Esophagus (tissue), 2 donors: Measurements from ENCODE around the gene ANKIB1. TPM values are rescaled to one million over a fixed set of nuclear protein-coding genes. Genes with fewer than 3 reads are reported as not detected.

Experiments used
- H3K27ac ChIP-seq, 2 donors: one replicate each; pipeline ENCODE4 v1.5.1; 2013; ENCODE audit warnings: low read depth in 2 of 2, mild to moderate bottlenecking in 2 of 2, inconsistent platforms in 1 of 2, low read length in 1 of 2, moderate library complexity in 1 of 2
- H3K27me3 ChIP-seq, 2 donors: one replicate each; pipeline ENCODE4 v1.6.1; 2013; ENCODE audit warnings: low read length in 2 of 2, control low read depth in 1 of 2, mild to moderate bottlenecking in 1 of 2; ENCODE audit not compliant: insufficient read depth in 2 of 2, control insufficient read depth in 1 of 2
- H3K36me3 ChIP-seq, 2 donors: one replicate each; pipeline ENCODE4 v1.6.1; 2013; ENCODE audit warnings: low read length in 1 of 2; ENCODE audit not compliant: control insufficient read depth in 2 of 2, insufficient read depth in 2 of 2
- H3K4me1 ChIP-seq, 2 donors: one replicate each; pipeline ENCODE4 v1.6.1; 2013; ENCODE audit warnings: low read length in 1 of 2; ENCODE audit not compliant: control insufficient read depth in 2 of 2, insufficient read depth in 2 of 2
- H3K4me3 ChIP-seq, 2 donors: one replicate each; pipeline ENCODE4 v1.5.1; 2013; ENCODE audit warnings: low read length in 2 of 2, mild to moderate bottlenecking in 2 of 2, low read depth in 1 of 2, moderate library complexity in 1 of 2
- H3K9me3 ChIP-seq, 2 donors: one replicate each; pipeline ENCODE4 v1.6.1; 2013; ENCODE audit warnings: mild to moderate bottlenecking in 2 of 2, low read depth in 1 of 2, low read length in 1 of 2, moderate library complexity in 1 of 2; ENCODE audit not compliant: control insufficient read depth in 2 of 2, insufficient read depth in 1 of 2
- WGBS, 2 donors: extraction: QIAGEN DNeasy Blood & Tissue Kit; methylation state at CpG; one replicate each; pipeline ENCODE4 v1.1.7; 2013; 5-methylcytosine and 5-hydroxymethylcytosine counted together
- polyA plus RNA-seq, 2 donors: library from polyadenylated mRNA; stranded (reverse); fragments of 200-250 nt; gene quantifications; one replicate each; pipeline ENCODE4 v1.2.3, GENCODE V29; 2013
- donor health status: healthy with polysubstance abuse.
- donor health status: Bipolar disorder and iron deficiency.

Gene ANKIB1
- polyA plus RNA-seq, 2 donors = 7.1 to 8.7 TPM

- Histone ChIP-seq H3K36me3 (peaks cover 0 to 2% of the 10 kb centered on the region in 2 donors), H3K9me3 (no peaks in the 10 kb centered on the region), H3K27ac (no peak overlapping the region), H3K4me1 (no peaks in the 10 kb centered on the region), H3K27me3 (no peaks in the 10 kb centered on the region), H3K4me3 (no peak overlapping the region)
- WGBS, 2 donors = 85 to 88% methylated on average over 2 of the region's 2 CpGs
These were observed 60.4 kb downstream of the ANKIB1 start for GRCh38 chr7:92306153-92306552.

GRCh38 chr7:92313055-92313454 is 67.3 kb downstream of the ANKIB1 start:
- no peak overlapping the region for H3K4me3 ChIP-seq
- no peaks in the 10 kb centered on the region for H3K27me3 ChIP-seq
- no peaks in the 10 kb centered on the region for H3K9me3 ChIP-seq
- no peak overlapping the region for H3K27ac ChIP-seq
- H3K4me1 ChIP-seq = no peaks in the 10 kb centered on the region
- whole genome bisulfite sequencing, 2 donors = 90 to 93% methylated on average over 3 of the region's 3 CpGs
- no peaks in the 10 kb centered on the region for H3K36me3 ChIP-seq

DNA sequence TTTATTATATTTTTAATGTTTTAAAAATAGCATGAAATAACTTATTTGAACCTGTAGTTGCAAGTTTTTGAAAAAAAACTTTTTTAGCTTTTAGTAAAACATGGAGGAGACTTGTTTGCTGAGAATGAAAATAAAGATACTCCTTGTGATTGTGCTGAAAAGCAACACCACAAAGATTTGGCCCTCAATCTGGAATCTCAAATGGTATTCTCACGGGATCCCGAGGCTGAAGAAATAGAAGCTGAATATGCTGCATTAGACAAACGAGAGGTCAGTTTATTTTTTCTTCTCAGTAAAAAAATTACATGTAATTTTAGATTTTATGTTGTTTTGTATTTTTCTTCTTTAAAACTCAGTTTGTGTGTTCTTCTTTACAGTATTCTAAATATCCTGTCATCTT is 73.5 kb downstream of the ANKIB1 start:
- H3K9me3 ChIP-seq = no peaks in the 10 kb centered on the region
- H3K4me3 ChIP-seq = no peak overlapping the region
- no peak overlapping the region for H3K27ac ChIP-seq
- H3K27me3 ChIP-seq = no peaks in the 10 kb centered on the region
- H3K4me1 ChIP-seq = no peaks in the 10 kb centered on the region
- no peaks in the 10 kb centered on the region for H3K36me3 ChIP-seq
- WGBS, 2 donors = 88 to 89% methylated on average over 3 of the region's 3 CpGs

GRCh38 chr7:92325173-92325572 is 79.4 kb downstream of the ANKIB1 start:
- Histone ChIP-seq H3K27ac (no peak overlapping the region), H3K4me3 (no peak overlapping the region), H3K4me1 (peaks cover 0 to 3% of the 10 kb centered on the region in 2 donors), H3K9me3 (no peaks in the 10 kb centered on the region), H3K36me3 (no peaks in the 10 kb centered on the region), H3K27me3 (no peaks in the 10 kb centered on the region)
- WGBS, 2 donors = 28 to 54% methylated on average over 1 of the region's 1 CpG

GRCh38 chr7:92325858-92326257 is 80.1 kb downstream of the ANKIB1 start:
- Histone ChIP-seq H3K4me3 (no peak overlapping the region), H3K36me3 (no peaks in the 10 kb centered on the region), H3K9me3 (no peaks in the 10 kb centered on the region), H3K27ac (no peak overlapping the region), H3K27me3 (no peaks in the 10 kb centered on the region), H3K4me1 (peaks cover 0 to 3% of the 10 kb centered on the region in 2 donors)
- 78 to 82% methylated on average over 2 of the region's 2 CpGs for WGBS, 2 donors

DNA sequence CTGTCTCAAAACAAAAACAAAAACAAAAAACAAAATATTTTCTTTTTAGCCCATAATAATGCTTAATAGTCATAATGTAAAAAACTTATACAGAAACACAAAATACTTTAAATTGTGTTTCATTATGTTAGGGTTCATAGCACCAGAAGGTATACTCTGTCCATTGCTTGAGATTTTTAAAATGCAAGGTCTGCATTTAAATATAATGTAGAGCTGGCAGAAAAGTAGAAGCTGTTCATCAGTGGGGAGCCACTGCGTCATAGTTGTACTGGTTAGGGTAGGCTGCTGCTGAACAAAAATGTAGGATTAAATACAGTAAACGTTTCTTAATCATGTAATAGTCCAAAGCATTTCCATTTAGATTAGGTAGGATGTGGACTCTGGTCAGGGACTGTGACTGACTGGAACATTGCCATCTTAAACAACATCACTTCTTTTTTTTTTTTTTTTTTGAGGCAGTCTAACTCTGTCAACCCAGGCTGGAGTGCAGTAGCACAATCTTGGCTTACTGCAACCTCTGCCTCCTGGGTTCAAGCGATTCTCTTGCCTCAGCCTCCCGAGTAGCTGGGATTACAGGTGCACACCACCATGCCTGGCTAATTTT is 85.2 kb downstream of the ANKIB1 start:
- Histone ChIP-seq H3K27ac (no peak overlapping the region), H3K27me3 (no peaks in the 10 kb centered on the region), H3K4me3 (no peak overlapping the region), H3K36me3 (peaks cover 0 to 3% of the 10 kb centered on the region in 2 donors), H3K9me3 (no peaks in the 10 kb centered on the region), H3K4me1 (no peaks in the 10 kb centered on the region)
- 80 to 88% methylated on average over 4 of the region's 4 CpGs for WGBS, 2 donors

GRCh38 chr7:92331508-92331907 is 85.7 kb downstream of the ANKIB1 start:
- H3K36me3 ChIP-seq = peaks cover 0 to 3% of the 10 kb centered on the region in 2 donors
- no peaks in the 10 kb centered on the region for H3K27me3 ChIP-seq
- no peak overlapping the region for H3K27ac ChIP-seq
- no peak overlapping the region for H3K4me3 ChIP-seq
- 91 to 93% methylated on average over 4 of the region's 4 CpGs for WGBS, 2 donors
- H3K9me3 ChIP-seq = no peaks in the 10 kb centered on the region
- H3K4me1 ChIP-seq = no peaks in the 10 kb centered on the region

- Histone ChIP-seq H3K4me3 (no peak overlapping the region), H3K36me3 (peaks cover 0 to 3% of the 10 kb centered on the region in 2 donors), H3K27ac (no peak overlapping the region), H3K9me3 (no peaks in the 10 kb centered on the region), H3K4me1 (no peaks in the 10 kb centered on the region), H3K27me3 (no peaks in the 10 kb centered on the region)
- WGBS, 2 donors = 89 to 95% methylated on average over 3 of the region's 3 CpGs
These were observed 87.0 kb downstream of the ANKIB1 start for GRCh38 chr7:92332782-92333181.

GRCh38 chr7:92333866-92334265 is 88.1 kb downstream of the ANKIB1 start:
- H3K4me3 ChIP-seq = no peak overlapping the region
- no peaks in the 10 kb centered on the region for H3K9me3 ChIP-seq
- H3K27me3 ChIP-seq = no peaks in the 10 kb centered on the region
- peaks cover 0 to 3% of the 10 kb centered on the region in 2 donors for H3K36me3 ChIP-seq
- H3K27ac ChIP-seq = no peak overlapping the region
- no peaks in the 10 kb centered on the region for H3K4me1 ChIP-seq

- Histone ChIP-seq H3K36me3 (peaks cover 0 to 3% of the 10 kb centered on the region in 2 donors), H3K27ac (no peak overlapping the region), H3K4me3 (no peak overlapping the region)
These were observed 89.8 kb downstream of the ANKIB1 start for GRCh38 chr7:92335574-92335973.

More at GRCh38 chr7:92335574-92335973, 89.8 kb downstream of the ANKIB1 start:
- H3K9me3 ChIP-seq = no peaks in the 10 kb centered on the region
- H3K4me1 ChIP-seq = no peaks in the 10 kb centered on the region
- no peaks in the 10 kb centered on the region for H3K27me3 ChIP-seq
